ENCODE results near the gene MNX1. TPM values are rescaled to one million over a fixed set of nuclear protein-coding genes. Genes with fewer than 3 reads are reported as not detected.
A peak's percentile ranks its signal among the peaks of the same experiment; 100 is the strongest.

MNX1 gene
- total RNA-seq, 1 experiment from 2014 or later = not detected

DNA sequence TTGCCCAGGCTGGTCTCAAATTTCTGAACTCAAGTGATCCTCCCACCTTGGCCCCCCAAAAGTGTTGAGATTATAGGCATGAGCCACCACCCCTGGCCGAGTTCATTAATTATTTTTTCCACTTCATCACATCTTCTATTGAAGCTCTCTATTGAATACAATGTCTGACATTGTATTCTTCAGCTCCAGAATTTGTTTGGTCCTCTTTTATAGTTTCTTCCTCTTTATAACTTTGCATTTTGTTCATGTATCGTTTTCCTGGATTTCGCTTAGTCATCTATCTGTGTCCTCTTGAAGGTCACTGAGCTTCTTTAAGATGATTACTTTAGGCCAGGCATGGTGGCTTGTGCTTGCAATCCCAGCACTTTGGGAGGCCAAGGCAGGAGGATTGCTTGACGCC lies 30.8 kb downstream of the MNX1 start:
- DNase-seq (ENCODE audit: low read depth) = no peak

GRCh38 chr7:156979007-156979606 lies 31.4 kb downstream of the MNX1 start:
- DNase-seq (ENCODE audit: low read depth) = no peak

DNA sequence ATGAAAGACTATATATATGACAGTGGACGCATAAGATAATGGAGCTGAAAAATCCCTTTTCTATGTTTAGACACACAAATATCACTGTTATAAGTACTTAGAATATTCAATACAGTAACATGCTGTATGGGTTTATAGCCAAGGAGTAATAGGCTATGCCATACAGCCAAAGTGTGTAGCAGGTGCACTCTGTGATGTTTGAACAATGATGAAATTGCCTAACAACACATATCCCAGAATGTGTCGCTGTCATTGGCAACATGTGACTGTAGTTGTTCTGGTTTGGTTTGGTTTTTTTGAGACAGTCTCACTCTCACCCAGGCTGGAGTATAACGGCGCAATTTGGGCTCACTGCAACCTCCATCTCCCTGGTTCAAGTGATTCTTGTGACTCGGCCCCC lies 34.8 kb downstream of the MNX1 start:
- DNase-seq (ENCODE audit: low read depth) = no peak

DNA sequence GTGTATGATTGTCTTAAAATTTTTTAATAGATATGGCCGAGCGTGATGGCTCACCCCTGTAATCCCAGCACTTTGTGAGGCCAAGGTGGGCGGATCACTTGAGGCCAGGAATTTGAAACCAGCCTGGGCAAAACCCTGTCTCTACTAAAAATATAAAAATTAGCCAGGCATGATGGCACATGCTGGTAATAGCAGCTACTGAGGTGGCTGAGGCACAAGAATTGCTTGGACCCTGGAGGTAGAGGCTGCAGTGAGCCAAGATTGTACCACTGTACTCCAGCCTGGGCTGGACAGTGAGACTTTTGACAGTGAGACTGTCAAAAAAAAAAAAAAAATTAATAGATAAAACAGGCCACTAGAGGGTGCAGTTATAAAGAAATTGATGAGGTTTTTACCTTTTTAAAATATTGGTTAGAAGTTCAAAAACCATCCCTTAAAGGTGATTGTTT lies 40.5 kb downstream of the MNX1 start:
- peak; percentile 21 for DNase-seq (ENCODE audit: low read depth)

GRCh38 chr7:156968183-156968582 lies 42.3 kb downstream of the MNX1 start:
- no peak for DNase-seq (ENCODE audit: low read depth)

- DNase-seq (ENCODE audit: low read depth) = no peak
Measured at GRCh38 chr7:156966387-156966786, 44.1 kb downstream of the MNX1 start.

DNA sequence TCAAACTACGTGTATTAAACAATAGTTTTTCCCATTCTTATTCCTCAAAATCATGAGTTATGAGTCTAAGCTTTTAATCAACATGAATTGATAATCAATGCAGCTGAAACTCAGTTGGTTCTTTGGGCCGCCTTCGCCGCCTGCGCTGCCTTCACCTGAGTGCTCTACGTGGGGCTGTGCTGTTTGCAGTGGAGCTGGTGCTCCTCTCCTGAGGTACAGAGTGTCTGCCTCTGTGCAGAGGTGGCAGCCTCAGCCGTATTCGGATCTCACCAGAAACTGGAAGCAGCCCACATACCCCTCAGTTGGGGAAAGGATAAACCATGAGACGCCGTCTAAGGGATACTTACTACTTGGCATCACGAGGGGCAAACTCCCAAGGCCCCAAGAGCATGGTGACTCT lies 45.5 kb downstream of the MNX1 start:
- no peak for DNase-seq (ENCODE audit: low read depth)

DNA sequence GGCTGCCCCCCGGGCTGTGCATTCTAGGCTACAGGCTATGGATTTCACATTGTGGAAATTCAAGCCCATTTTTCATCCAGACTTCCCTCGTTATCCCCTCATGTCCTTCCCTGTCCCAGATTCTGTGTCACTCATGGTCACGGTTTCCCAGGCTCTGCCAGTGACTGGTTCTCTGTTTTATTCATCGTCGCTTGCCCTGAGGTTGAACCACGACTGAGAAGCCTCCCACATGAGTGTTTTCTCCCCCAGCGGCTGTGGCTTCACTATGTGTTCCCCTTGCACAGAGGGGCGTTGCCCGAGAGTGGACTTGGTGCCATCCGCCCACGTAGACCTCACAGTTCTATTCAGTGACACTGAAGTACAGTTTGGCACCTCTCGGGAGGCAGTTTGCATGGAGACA lies 47.0 kb downstream of the MNX1 start:
- DNase-seq (ENCODE audit: low read depth) = no peak

- no peak for DNase-seq (ENCODE audit: low read depth)
Measured at GRCh38 chr7:156962897-156963296, 47.6 kb downstream of the MNX1 start.

- DNase-seq (ENCODE audit: low read depth) = no peak
Measured at GRCh38 chr7:156962145-156962544, 48.3 kb downstream of the MNX1 start.

DNA sequence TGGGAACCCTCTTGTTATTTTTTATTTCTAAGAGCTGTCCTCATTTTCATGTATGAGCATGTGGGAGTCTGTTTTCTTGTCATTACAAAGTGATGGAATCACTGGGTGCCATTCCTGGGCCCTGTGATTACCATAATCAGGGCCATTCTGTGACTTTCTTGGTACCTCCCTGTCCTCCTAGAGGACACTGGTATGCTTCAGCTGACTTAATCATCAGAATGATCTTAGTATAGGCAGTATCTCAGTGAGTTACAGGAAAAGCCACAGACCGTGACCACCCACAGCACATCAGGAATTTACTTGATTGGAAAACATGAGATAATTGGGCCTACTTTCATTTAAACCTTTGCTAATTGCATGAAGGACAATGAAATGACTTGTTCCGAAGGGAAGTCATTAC lies 53.7 kb downstream of the MNX1 start:
- no peak for DNase-seq (ENCODE audit: low read depth)

DNA sequence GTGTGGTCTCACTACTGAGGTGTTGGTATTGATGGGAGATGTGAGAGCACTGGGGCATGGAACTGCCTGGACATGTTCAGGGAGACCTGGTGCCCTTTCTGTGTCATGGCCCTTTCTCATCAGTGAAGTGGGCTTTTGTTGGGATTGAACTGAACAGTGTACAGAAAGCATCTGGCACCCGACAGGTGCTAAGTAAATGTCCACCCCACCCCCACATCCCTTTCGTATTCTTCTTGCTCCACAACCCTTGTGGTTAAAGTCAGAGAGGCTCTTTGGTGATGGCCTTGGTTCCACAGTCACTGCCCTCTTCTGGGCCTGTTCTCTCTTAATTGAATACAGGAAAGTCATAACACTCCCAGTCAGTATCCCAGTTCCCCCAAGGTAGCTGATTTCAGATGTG lies 55.5 kb downstream of the MNX1 start:
- DNase-seq (ENCODE audit: low read depth) = peak; percentile 30

Other genes starting within 250 kb of the MNX1 start
- gene LMBR1, start 117.5 kb downstream of the MNX1 start, total RNA-seq (2014; rRNA removed) = 45.5 and 52.0 TPM in 2 replicates
- gene NOM1, start 61.0 kb downstream of the MNX1 start, total RNA-seq (2014; rRNA removed) = 13.7 and 17.4 TPM in 2 replicates
- 127 and 131 TPM in 2 replicates for gene UBE3C, start 128.3 kb upstream of the MNX1 start, total RNA-seq (2014; rRNA removed)

Data from LHCN-M2 (cell line).